Hippocampal formation (tissue), 2 donors: ENCODE measurements around the gene SLC6A20.

ENCODE experiments used
- DNase-seq, 2 donors: peaks; one replicate each; lab custom pipeline; 2025; lab: John Stamatoyannopoulos, UW

Gene SLC6A20

DNA sequence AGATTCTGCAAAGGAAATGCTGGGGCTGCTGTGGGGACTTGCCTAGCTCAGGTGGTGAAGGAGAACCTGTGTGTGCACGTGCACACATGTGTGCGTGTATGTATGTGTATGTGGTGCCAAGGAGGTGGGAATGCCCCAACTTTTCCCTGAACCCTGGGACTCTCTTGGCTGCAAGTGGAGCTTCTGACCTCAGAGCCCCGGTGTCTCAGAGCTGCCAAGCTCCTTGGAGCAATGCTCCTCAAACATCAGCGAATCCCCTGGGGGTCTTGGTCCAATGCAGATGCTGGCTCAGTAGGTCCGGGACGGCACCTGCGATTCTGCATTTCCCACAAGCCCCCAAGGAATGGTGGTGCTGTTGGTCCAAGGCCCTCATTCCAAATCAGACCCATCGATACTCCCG, 5.8 kb upstream of the SLC6A20 start:
- DNase-seq = no peak

- DNase-seq = no peak
Observed at GRCh38 chr3:45800611-45801010, 4.3 kb upstream of the SLC6A20 start.

- no peak for DNase-seq
Observed at GRCh38 chr3:45799586-45799985, 3.2 kb upstream of the SLC6A20 start.

- DNase-seq = no peak
Observed at GRCh38 chr3:45798034-45798433, 1.7 kb upstream of the SLC6A20 start.

DNA sequence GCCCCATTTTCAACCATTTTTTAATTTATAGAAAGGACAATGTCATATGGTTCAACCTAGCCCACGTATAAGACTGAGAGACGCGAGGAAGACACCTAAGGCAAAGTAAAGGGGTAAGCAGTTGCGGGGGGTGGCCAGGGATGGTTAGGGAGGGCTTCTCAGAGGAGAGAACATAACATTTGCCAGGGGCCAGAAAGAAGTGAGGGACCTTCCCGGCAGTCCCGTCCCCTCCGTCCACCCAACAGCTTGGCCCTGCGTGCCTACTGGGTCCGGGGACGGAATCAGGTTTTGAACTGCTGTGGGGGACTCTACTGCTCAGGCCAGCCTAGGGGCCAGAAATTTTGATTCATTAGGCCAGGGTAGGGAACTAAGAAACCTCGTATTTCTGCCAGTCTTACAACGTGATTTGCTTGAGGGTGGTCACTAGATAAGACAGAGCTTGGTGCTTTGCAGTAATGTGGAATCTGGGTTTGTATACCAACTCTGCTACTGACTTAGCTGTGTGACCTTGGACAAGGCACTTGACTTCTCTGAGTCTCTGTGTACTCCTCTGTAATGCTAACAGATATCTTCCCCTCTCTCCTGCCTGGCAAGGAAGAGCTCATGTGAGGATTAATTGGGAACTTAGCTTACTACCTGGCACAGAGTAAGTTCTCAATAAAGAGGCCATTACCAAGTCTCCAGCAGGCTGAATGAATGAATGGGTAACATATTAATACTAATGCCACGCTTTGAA, 734 bp upstream of the SLC6A20 start:
- no peak for DNase-seq

DNA sequence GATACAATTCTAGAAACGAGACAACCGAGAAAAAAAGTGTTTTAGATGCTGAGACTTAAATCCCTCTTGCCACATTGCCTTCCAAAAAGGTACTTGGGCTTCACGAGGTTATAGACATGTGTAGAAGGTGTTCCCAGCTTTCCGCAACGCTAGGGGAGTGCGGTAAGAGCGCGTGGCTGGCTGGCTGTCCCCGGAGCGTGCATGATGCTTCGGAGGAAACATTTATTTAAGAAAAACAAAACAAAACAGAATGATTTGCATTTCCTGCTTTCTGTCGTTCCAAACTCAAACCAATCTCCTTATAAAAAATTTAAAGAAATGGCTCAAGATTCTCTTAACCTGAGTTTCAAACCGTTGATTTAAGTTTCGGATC, 841 bp downstream of the SLC6A20 start:
- DNase-seq = no peak

DNA sequence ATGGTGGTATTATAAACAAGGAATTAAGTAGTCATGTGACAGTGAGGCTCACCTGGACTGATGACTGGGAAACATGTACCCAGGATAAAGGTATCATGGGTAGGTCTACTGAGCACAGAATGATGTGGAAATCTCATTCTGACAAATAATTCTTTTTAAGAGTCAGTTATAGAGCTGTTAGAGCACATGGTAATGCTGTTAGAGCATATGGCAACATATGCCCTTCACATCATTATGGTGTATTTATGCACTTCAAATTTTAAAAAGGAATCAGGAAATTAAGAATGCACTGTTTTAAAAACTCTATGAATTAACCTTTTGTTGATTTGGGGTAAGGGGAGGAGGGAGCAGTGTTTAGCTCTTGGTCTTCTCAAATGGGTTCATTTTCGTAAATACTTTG, 1.7 kb downstream of the SLC6A20 start:
- no peak for DNase-seq

- no peak for DNase-seq
Observed at GRCh38 chr3:45794177-45794560, 2.2 kb downstream of the SLC6A20 start.

GRCh38 chr3:45793482-45794176, 2.7 kb downstream of the SLC6A20 start:
- no peak for DNase-seq

GRCh38 chr3:45792516-45793172, 3.7 kb downstream of the SLC6A20 start:
- no peak for DNase-seq

DNA sequence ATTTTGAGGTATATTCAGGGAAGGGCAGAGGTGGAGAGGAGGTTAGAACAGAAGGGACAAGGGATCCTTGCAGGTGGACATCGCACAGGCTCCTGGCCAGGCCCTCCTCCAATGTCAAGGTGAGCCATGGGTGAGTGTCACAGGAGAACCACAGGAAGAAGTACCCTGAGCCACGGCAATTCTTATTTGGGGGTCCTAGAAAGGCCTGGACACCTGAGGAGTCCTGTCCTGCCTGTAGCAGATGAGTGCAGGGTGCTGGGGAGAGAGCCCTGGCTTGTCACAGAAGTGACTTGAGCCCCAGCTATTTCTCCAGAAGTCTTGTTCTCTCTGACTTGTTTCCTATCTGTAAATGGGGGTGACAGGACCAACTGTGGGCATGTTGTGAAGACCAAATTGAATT, 4.3 kb downstream of the SLC6A20 start:
- DNase-seq = no peak

- DNase-seq = no peak
Observed at GRCh38 chr3:45790596-45790995, 5.7 kb downstream of the SLC6A20 start.

DNA sequence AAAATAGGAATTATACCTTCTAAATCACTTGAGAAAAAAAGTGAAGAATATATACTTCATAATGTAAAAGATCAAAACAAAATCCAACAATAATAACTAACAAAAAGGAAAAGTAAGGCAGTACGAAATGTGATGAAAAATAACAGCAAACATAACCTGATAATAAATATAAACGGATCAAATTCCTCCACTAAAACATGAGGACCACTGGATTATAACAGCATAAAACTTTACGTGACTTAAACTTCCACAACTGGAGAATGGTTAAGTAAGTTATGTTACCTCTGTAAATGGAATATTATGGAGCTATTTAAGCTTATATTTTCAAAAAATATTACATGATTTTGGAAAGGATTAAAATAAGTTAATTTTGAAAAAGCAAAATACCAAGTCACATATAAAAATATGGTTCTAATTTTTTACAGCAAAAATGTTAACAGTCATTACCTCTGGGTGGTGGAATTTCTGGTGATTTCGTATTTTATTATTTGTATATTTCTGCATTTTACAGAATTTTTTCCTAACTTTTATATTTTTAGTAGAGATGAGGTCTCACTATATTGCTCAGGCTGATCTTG, 7.0 kb downstream of the SLC6A20 start:
- no peak for DNase-seq

DNA sequence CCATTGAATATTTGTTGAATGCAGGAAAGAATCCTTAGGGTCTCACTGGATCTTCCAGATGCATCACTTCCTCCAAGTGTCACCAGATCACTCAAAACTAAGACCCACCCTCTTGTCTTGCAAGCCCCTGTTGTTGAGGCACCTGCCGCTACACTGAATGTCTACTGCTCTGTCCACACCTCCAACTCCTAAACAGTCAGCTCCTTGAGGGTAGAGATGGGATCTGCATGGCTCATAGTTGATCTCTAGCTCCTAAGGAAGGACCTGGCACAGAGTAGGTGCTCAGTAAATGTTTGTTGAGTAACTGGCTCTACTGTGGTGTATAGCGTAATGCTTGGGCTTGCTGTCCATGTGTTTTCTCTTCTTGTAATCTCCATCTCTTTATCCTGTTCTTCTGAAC, 8.8 kb downstream of the SLC6A20 start:
- DNase-seq = no peak

- DNase-seq = no peak
Observed at GRCh38 chr3:45786801-45787495, 9.4 kb downstream of the SLC6A20 start.

DNA sequence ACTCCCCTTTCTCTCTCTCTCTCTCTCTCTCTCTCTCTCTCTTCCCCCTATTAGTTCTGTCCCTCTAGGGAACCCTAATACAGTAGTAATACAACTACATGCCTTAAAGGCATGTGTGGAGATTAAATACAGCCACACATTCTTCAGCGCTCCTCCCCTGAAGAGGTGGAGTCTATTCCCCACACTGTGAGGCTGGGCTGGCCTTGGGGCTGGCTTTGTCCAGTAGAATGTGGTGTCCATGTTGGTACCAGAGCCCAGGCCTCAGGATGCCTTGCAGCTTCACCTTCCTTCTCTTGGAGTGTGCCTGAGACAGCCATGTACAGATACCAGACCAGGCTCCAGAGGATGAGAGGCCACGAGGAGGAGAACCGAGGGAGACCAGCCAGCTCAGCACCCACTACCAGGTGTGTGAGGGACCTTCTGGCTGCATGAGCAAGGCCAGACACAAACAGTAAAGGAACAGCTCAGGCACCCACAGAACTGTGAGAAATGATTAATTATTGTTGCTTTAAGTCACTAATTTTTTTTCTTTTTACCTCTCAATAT, 10.7 kb downstream of the SLC6A20 start:
- no peak for DNase-seq

- no peak for DNase-seq
Observed at GRCh38 chr3:45783667-45784066, 12.7 kb downstream of the SLC6A20 start.

- no peak for DNase-seq
Observed at GRCh38 chr3:45782381-45782780, 14.0 kb downstream of the SLC6A20 start.

- no peak for DNase-seq
Observed at GRCh38 chr3:45781841-45782240, 14.5 kb downstream of the SLC6A20 start.

GRCh38 chr3:45781271-45781670, 15.1 kb downstream of the SLC6A20 start:
- no peak for DNase-seq

- no peak for DNase-seq
Observed at GRCh38 chr3:45779746-45780735, 16.3 kb downstream of the SLC6A20 start.
